DND-41 (cell line): ENCODE data around the gene KLHL18.

Experiments
- ATAC-seq: fragments of 200-7000 bp; cut with Tn5 transposase; 3 replicates; pipeline ENCODE4 v1.9.1; 2021; ENCODE audit warnings: low read depth; ENCODE audit not compliant: insufficient read depth
- DNase-seq: peaks from one replicate; pipeline ENCODE4 v3.0.0-alpha.2; 2020
- H2AFZ ChIP-seq: 2 replicates; pipeline ENCODE4 v1.6.0; 2012; ENCODE audit warnings: low read depth, low read length
- H3K27ac ChIP-seq: 2 replicates; pipeline ENCODE4 v1.5.1; 2012; ENCODE audit warnings: low read length, inconsistent platforms
- H3K27me3 ChIP-seq: fragments of 200-600 bp; sonication (generic); 2 replicates; pipeline ENCODE4 v1.6.0; 2012; ENCODE audit warnings: low read length, mild to moderate bottlenecking, inconsistent platforms; ENCODE audit not compliant: insufficient read depth, poor library complexity
- H3K36me3 ChIP-seq: 2 replicates; pipeline ENCODE4 v1.5.1; 2012; ENCODE audit warnings: low read length, inconsistent platforms; ENCODE audit not compliant: insufficient read depth
- H3K4me1 ChIP-seq: 2 replicates; pipeline ENCODE4 v1.5.1; 2012; ENCODE audit warnings: mild to moderate bottlenecking, low read length; ENCODE audit not compliant: insufficient read depth
- H3K4me2 ChIP-seq: 2 replicates; pipeline ENCODE4 v1.6.0; 2012; ENCODE audit warnings: mild to moderate bottlenecking, moderate library complexity, low read length, inconsistent platforms; ENCODE audit not compliant: insufficient read depth
- H3K4me3 ChIP-seq, 2 experiments: fragments of 200-600 bp in 1 of 2; shearing (Covaris generic) in 1 of 2; 2 replicates each; pipeline ENCODE4 v1.5.1; 2012 to 2016; ENCODE audit warnings: inconsistent platforms in 2 of 2, low read length in 2 of 2, mild to moderate bottlenecking in 2 of 2, low read depth in 1 of 2, moderate library complexity in 1 of 2
- H3K79me2 ChIP-seq: 2 replicates; pipeline ENCODE4 v1.6.0; 2012; ENCODE audit warnings: low read length, inconsistent platforms; ENCODE audit not compliant: insufficient read depth
- H3K9ac ChIP-seq: 2 replicates; pipeline ENCODE4 v1.6.0; 2012; ENCODE audit warnings: low read depth, mild to moderate bottlenecking, inconsistent platforms, low read length, moderate library complexity
- H3K9me3 ChIP-seq: 2 replicates; pipeline ENCODE4 v1.5.1; 2012; ENCODE audit warnings: low read length, moderate library complexity, mild to moderate bottlenecking, inconsistent platforms; ENCODE audit not compliant: insufficient read depth, severe bottlenecking
- H4K20me1 ChIP-seq: 2 replicates; pipeline ENCODE4 v1.6.0; 2012; ENCODE audit warnings: low read length; ENCODE audit not compliant: insufficient read depth
- EZH2 ChIP-seq: IDR thresholded peaks from 3 replicates; pipeline ENCODE4 v1.6.1; 2012; ENCODE audit warnings: borderline replicate concordance, low read depth, mild to moderate bottlenecking, moderate library complexity, low read length, inconsistent platforms; ENCODE audit not compliant: severe bottlenecking
- TF ChIP-seq, protein P1 (sequence below): IDR thresholded peaks from 2 replicates; pipeline ENCODE4 v1.5.1; 2012; ENCODE audit warnings: borderline replicate concordance, low read length, moderate library complexity, mild to moderate bottlenecking; ENCODE audit not compliant: poor library complexity, severe bottlenecking; ENCODE audit errors: extremely low read depth

Gene KLHL18

DNA sequence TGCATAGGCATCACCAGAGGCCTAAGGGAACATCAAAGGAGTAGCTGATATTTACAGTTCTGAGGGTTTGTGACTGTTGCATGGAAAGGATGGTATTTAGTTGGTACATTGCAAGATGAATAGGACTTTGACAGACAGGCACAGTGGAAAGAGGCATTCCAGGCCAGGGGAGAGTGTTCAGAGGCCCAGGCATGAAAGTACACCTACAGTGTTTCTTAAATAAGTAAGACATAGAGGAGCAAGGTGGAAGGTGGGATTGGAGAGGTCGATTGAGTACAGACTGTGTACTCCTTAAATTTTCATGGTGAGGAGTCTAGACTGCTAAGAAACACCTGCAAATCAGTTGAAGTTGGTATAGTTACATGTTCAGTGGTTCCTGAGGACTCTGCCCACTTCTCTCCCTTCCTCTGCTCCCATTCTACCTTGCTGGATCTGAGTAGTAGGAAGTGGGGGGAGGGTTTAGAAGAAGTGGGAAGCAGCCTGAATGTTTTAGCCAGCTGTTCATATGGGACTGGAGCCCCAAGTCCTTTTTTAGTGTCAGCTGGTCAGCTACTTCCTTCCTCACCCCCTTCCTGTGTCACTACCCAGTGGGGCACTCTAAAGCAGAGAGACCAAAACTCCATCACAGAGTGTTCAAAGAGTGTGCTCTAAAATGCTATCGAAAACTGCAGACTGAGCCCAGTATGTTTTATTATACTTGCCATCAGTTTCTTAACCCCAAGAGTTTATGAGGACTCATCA lies 14.0 kb downstream of the KLHL18 start:
- ATAC-seq (no peak), DNase-seq (no peak)
- H3K4me3 ChIP-seq = no peak overlapping the region
- H4K20me1 ChIP-seq = peaks cover 16% of the 10 kb centered on the region; the same call in 1 of the 2 replicates
- no peak overlapping the region for H3K9ac ChIP-seq
- no peak for TF ChIP-seq EZH2
- TF ChIP-seq, protein P1, sequence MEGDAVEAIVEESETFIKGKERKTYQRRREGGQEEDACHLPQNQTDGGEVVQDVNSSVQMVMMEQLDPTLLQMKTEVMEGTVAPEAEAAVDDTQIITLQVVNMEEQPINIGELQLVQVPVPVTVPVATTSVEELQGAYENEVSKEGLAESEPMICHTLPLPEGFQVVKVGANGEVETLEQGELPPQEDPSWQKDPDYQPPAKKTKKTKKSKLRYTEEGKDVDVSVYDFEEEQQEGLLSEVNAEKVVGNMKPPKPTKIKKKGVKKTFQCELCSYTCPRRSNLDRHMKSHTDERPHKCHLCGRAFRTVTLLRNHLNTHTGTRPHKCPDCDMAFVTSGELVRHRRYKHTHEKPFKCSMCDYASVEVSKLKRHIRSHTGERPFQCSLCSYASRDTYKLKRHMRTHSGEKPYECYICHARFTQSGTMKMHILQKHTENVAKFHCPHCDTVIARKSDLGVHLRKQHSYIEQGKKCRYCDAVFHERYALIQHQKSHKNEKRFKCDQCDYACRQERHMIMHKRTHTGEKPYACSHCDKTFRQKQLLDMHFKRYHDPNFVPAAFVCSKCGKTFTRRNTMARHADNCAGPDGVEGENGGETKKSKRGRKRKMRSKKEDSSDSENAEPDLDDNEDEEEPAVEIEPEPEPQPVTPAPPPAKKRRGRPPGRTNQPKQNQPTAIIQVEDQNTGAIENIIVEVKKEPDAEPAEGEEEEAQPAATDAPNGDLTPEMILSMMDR = no peak
- H3K27me3 ChIP-seq = no peaks in the 10 kb centered on the region
- no peak overlapping the region for H3K27ac ChIP-seq
- H3K4me2 ChIP-seq = no peak overlapping the region
- H2AFZ ChIP-seq = no peak overlapping the region
- peaks cover 50% of the 10 kb centered on the region for H3K79me2 ChIP-seq
- no peaks in the 10 kb centered on the region for H3K9me3 ChIP-seq
- H3K36me3 ChIP-seq = peaks cover 8% of the 10 kb centered on the region
- H3K4me1 ChIP-seq = no peaks in the 10 kb centered on the region

DNA sequence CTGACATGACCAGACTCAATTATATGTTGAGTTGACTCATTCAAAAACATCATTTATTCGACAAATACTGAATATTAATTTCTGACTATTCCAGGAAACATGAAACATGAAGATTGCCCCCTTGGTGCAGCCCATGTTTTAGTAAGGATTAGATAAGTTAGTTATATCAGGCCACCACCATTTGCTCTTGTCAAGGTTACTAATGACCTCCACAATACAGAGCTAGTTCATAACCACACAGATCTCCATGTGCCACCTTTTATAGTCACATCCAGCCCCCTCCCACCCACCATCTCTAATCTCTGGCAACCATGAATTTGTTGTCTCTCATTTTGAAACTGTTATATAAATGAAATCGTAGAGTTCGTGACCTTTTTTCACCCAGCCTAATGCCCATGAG lies 15.7 kb downstream of the KLHL18 start:
- H3K9me3 ChIP-seq = no peaks in the 10 kb centered on the region
- DNase-seq (no peak), ATAC-seq (no peak)
- no peak for TF ChIP-seq EZH2
- TF ChIP-seq, protein P1 = no peak
- peaks cover 16% of the 10 kb centered on the region; the same call in 1 of the 2 replicates for H4K20me1 ChIP-seq
- no peak overlapping the region for H3K9ac ChIP-seq
- H3K4me1 ChIP-seq = no peaks in the 10 kb centered on the region
- no peak overlapping the region for H3K4me3 ChIP-seq
- H3K27me3 ChIP-seq = no peaks in the 10 kb centered on the region
- no peak overlapping the region for H2AFZ ChIP-seq
- no peak overlapping the region for H3K4me2 ChIP-seq
- H3K27ac ChIP-seq = no peak overlapping the region
- peaks cover 41% of the 10 kb centered on the region for H3K79me2 ChIP-seq
- H3K36me3 ChIP-seq = peaks cover 13% of the 10 kb centered on the region

DNA sequence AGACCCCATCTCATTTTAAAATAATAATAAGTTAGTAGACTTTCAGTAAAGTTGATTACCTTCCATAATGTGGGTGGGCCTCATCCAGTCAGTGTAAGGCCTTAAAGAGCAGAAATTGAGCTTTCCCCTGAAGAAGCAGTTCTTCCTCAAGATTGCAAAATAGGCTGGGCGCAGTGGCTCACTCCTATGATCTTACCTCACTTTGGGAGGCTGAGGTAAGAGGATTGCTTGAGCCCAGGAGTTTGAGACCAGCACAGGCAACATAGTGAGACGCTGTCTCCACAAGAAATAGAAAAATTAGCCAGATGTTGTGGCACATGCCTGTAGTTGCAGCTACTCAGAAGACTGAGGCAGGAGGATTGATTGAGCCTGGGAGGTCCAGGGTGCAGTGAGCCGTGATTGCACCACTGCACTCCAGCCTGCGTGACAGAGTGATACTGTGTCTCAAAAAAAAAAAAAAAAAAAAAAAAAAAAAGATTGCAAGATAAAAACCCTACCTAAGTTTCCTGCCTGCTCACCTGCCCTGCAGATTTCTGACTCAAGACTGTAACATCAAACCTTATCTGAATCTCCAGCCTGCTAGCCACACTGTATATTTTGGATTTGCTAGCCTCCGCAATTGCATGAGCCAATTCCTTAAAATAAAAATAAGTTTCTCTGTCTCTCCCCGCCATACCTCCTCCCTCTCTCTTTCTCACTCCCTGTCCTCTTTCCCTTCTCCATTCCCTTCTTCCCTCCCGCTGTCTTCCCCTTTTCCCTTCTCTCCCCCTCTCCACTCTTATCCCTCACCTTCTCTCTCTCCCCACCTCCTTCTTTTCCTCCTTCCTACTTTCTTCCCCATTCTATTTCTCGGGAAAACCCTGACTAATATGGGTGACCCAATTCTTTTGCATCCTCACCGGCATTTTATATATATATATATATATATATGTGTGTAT lies 16.9 kb downstream of the KLHL18 start:
- Histone ChIP-seq H4K20me1 (peaks cover 8% of the 10 kb centered on the region; the same call in 1 of the 2 replicates), H2AFZ (no peak overlapping the region), H3K36me3 (peaks cover 13% of the 10 kb centered on the region), H3K79me2 (peaks cover 32% of the 10 kb centered on the region), H3K9ac (no peak overlapping the region), H3K27ac (no peak overlapping the region), H3K27me3 (no peaks in the 10 kb centered on the region), H3K4me1 (no peaks in the 10 kb centered on the region), H3K4me3 (no peak overlapping the region), H3K4me2 (no peak overlapping the region), H3K9me3 (no peaks in the 10 kb centered on the region)
- DNase-seq = no peak
- no peak for TF ChIP-seq EZH2
- TF ChIP-seq, protein P1 = no peak
- no peak for ATAC-seq
